HepG2 (cell line): ENCODE data around the gene NFILZ. TPM values are rescaled to one million over a fixed set of nuclear protein-coding genes. Genes with fewer than 3 reads are reported as not detected.

Experiments used
- ARID5B ChIP-seq: IDR thresholded peaks from 2 replicates; pipeline ENCODE4 v1.4.0; 2020; ENCODE audit warnings: mild to moderate bottlenecking, missing genetic modification reagents
- CTCF ChIP-seq: sonication (generic); formaldehyde crosslinking; IDR thresholded peaks from 2 replicates; pipeline ENCODE4 v1.5.0; 2020; ENCODE audit warnings: mild to moderate bottlenecking, missing genetic modification reagents, moderate library complexity
- HIVEP1 ChIP-seq: sonication (generic); formaldehyde crosslinking; IDR thresholded peaks from 2 replicates; pipeline ENCODE4 v1.4.0; 2020; ENCODE audit warnings: mild to moderate bottlenecking, missing genetic modification reagents
- KDM6A ChIP-seq: IDR thresholded peaks from 2 replicates; pipeline ENCODE4 v1.6.1; 2016; ENCODE audit warnings: low read depth
- MLX ChIP-seq: IDR thresholded peaks from 2 replicates; pipeline ENCODE4 v1.6.1; 2016
- PCBP1 ChIP-seq: fragments of 200-400 bp; formaldehyde crosslinking; IDR thresholded peaks from 2 replicates; pipeline ENCODE4 v1.6.1; 2017; ENCODE audit warnings: mild to moderate bottlenecking, low read depth, low read length, borderline replicate concordance
- ZFAT ChIP-seq: sonication (generic); formaldehyde crosslinking; conservative IDR thresholded peaks from 2 replicates; pipeline ENCODE4 v1.8.1; 2023; ENCODE audit warnings: missing genetic modification reagents, inconsistent platforms
- polyA plus RNA-seq, 8 experiments: library from polyadenylated mRNA; depleted of rRNA in 3 of 8; stranded (reverse) in 7 of 8; unstranded in 1 of 8; fragments of >200 nt; fragmentation: Illumina TruSeq in 4 of 8; extraction: Trizol in 4 of 8; gene quantifications; 2 replicates each; pipeline versions ENCODE4 v1.2.1 to v1.2.3, GENCODE V29; 2011 to 2016; ENCODE audit warnings: low read depth in 4 of 8, missing spikeins in 1 of 8, mixed read lengths in 1 of 8; ENCODE audit not compliant: insufficient read depth in 1 of 8
- total RNA-seq, 5 experiments: library from RNA; depleted of rRNA; stranded (reverse); fragments of >200 nt; fragmentation: Illumina TruSeq; extraction: Trizol; gene quantifications; 2 replicates each; pipeline ENCODE4 v1.2.3, GENCODE V29; 2016; ENCODE audit warnings: low read depth in 1 of 5
- TF ChIP-seq, protein P1 (sequence below): IDR thresholded peaks from 2 replicates; pipeline ENCODE4 v1.6.1; 2016; ENCODE audit warnings: mild to moderate bottlenecking

Gene NFILZ
- total and polyA plus RNA-seq, 2 of the 13 experiments (the other 11 are each of a cell fraction or from before 2014, with no cell fraction given): not detected

DNA sequence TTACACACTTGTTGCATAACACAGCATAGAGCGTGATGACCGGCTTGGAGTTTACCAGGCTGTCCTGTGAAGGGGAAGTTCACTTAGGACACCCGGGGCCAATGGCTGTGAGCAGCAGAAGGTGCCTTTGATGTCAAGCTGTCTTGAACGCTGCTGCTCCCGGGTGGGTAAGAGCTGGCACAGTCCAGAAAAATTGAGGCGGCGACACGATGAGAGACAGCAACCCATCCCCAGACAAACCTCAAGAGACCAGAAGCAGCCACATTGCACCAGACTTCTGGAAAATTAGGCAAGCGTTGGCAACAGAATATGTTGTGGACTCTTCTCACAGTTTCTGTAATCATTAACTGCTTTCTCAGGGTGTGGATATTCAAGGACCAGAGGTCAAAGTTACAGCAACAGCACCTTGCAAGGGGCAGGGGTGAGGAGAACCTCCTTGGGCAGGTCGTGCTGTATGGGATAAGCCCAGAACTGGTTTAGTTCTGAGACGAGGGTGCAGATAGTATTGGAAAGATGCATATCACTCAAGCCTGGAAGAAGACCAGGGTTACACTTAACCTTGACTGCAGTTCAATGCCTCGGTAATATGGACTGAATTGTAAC is 10.1 kb downstream of the NFILZ start (continued):
- TF ChIP-seq HIVEP1 (CRISPR knock-in tag) (no peak), ZFAT (CRISPR knock-in tag) (no peak), MLX (CRISPR knock-in tag) (no peak), KDM6A (CRISPR knock-in tag) (peak; percentile 41; the same call in 1 of the 2 replicates), ARID5B (peak; percentile 69), PCBP1 (no peak), CTCF (CRISPR knock-in tag) (no peak)
- TF ChIP-seq, protein P1, sequence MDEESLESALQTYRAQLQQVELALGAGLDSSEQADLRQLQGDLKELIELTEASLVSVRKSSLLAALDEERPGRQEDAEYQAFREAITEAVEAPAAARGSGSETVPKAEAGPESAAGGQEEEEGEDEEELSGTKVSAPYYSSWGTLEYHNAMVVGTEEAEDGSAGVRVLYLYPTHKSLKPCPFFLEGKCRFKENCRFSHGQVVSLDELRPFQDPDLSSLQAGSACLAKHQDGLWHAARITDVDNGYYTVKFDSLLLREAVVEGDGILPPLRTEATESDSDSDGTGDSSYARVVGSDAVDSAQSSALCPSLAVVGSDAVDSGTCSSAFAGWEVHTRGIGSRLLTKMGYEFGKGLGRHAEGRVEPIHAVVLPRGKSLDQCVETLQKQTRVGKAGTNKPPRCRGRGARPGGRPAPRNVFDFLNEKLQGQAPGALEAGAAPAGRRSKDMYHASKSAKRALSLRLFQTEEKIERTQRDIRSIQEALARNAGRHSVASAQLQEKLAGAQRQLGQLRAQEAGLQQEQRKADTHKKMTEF: peak; percentile 68; the same call in 1 of the 2 replicates
